ENCODE data around the gene UBL4A. TPM values are rescaled to one million over a fixed set of nuclear protein-coding genes. Genes with fewer than 3 reads are reported as not detected.

The UBL4A gene
- 195 and 203 TPM in 2 replicates for total RNA-seq (2014; rRNA removed; shearing (Covaris generic))

DNA sequence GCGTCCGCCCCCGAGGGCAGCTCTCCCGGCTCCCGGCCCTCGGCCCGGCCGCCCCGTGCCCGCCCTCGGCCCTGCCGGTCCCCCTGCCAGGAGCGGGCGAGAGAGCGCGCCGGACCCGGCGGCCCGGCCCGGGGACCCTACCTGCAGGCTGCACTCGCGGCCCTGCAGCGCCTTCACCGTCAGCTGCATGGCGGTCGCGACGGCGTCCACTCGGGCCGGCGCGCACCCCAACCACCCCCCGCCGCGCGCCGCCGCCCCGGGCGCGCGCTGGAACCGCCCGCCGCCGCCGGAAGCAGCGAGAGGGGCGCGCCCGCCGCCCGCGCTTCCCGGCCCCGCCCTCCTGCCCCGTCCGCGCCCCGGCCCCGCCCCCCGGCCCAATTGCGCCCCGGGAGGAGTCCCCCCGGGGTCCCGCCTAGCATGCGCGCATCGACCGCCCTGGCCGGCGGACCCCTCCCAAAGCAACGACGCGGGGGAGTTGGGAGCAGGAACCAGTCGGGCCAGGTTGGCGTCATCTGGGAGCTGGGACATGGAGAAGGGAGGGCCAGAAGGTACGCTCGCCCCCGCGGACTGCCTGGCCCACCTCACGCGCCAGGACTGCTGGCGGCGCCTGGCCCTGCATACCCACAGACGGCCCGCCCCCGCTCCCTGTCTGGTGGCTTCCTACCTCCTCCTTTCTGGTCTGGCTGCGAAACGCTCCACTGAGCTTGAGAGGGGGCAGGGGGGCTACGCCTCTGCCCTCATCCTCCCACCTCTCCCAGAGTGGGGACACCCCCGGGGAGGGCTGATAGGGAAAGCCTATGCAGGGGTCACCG, at the start of gene UBL4A:
Gene UBL4A (minus strand): TSS at position 220 of the 812 bp plus-strand sequence. CDS start 31 bp downstream, at position 189.
- peak; percentile 89 for DNase-seq (ENCODE audit: low spot score)

DNA sequence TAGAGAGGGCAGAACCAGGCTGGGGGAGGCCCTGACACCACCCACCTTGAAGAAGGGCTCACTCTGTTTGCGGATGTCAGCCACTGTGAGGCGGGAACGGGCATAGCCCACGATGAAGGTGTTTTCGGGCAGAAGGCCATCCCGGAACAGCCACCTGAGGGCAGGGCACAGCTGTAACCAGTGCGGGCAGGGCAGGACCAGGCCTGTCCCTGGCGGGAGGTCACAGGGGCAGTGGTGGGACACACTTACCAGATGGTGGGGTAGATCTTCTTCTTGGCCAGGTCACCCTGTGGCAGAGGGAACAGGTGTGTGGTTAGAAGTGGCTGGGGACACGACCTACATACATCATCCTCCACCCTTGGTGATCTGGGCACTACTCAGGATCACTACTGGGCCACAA, 49.5 kb upstream of the UBL4A start:
- no peak for DNase-seq (ENCODE audit: low spot score)

DNA sequence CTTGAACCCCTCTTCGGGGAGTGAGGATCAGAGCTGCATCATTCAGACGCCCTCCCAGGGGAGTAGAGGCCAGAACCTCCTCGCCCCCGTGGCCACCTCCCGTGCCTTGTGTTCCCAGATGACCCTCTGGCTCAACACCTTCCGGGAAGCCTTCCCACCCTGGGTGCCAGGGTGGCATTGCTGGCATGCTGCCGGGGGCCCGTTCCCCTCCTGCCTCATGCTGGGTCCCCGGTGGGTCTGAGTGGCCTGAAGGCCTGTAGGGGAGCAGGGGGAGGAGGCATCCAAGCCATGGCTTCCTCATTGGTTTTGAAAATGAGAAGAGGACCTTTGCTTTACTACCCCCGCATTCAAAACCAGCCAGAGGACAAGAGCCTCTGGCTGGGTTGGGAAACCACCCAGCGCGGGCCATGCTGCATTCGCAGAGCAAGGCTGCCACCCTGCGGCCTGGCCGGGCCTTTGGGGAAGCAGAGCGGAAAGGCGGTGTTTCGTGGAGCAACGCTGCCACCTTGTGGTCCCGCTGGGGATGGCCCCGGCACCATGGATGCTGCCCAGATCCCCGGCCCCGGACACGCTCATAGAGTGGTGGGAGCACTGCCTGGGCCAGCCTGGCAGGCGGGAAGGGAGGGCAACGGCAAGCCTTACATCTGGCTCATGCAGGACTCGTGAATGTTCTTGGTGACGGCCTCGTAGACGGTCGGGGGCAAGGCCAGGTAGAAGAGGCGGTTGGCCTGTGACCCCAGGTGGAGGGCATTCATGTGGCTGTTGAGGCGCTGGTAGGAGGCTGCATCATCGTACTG, 48.3 kb upstream of the UBL4A start:
- peak; percentile 96 for DNase-seq (ENCODE audit: low spot score)

DNA sequence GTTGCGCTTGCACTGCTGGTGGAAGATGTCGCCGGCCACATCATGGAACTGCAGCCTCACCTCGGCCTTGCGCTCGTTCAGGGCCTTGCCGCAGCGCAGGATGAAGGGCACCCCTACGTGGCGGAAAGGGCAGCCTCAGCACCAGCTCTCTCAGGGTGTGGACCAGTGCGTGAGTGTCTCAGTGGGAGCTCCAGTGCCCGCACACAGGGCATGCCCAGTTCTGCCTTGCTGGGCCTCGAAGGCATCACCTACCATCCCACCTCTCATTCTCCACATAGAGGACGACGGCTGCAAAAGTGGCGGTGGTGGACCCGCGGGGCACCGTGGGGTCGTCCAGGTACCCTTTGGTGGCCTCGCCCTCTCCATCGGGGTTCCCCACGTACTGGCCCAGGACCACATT, 46.3 kb upstream of the UBL4A start:
- DNase-seq (ENCODE audit: low spot score): no peak

DNA sequence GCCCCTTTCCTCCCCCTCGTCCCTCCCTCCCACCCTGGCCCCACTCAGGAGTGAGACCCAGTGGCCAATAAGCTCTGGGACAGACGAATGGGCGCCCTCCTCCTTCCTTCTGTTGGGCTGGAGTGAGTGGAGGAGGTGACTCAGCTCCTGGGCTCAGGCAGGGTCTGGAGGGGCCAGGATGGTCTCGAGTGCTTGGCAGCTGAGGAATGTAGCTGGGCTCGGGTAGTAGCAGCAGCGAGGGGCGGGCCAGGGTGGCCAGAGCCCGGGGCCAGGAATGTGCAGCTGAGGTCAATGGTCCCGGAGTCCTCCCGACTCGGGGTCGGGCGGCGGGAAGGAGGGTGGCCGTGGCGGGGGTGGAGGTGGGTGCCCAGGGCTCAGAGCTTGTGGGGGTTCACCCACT, 45.2 kb upstream of the UBL4A start:
- no peak for DNase-seq (ENCODE audit: low spot score)

DNA sequence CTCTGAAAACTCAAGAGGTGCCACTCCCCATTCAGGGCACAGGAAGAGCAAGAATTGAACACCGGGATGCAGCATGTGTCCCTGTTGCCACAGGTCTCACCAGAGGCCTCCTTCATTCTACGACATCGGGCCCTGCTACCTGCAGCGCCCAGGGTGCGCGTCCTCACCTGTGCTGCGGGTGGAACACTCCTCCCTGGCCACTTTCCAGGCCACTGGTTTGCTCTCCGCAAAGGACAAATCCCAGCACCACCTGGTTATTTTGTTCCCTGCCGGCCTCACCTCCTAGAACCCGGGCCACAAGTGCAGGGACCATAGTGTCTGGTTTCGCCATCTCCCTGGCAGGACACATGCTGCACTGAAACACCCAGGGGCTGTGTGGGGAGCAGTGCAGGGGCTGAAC, 43.9 kb upstream of the UBL4A start:
- no peak for DNase-seq (ENCODE audit: low spot score)

DNA sequence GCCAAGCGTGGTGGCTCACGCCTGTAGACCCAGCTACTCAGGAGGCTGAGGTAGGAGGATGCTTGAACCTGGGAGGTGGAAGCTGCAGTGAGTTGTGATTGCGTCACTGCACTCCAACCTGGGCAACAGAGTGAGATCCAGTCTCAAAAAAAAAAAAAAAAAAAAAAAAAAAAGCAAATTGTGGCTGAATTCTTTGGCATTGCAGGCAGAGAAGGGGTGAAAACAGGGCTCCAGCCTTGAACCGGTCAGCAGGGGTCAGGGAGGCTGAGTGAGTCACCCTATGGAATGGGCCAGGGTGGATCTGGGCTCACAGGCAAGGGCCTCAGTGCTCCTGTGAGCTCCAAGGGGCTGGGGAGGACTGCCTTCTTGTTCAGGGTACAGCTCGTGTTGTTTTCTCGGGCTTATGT, 42.8 kb upstream of the UBL4A start:
- no peak for DNase-seq (ENCODE audit: low spot score)

DNA sequence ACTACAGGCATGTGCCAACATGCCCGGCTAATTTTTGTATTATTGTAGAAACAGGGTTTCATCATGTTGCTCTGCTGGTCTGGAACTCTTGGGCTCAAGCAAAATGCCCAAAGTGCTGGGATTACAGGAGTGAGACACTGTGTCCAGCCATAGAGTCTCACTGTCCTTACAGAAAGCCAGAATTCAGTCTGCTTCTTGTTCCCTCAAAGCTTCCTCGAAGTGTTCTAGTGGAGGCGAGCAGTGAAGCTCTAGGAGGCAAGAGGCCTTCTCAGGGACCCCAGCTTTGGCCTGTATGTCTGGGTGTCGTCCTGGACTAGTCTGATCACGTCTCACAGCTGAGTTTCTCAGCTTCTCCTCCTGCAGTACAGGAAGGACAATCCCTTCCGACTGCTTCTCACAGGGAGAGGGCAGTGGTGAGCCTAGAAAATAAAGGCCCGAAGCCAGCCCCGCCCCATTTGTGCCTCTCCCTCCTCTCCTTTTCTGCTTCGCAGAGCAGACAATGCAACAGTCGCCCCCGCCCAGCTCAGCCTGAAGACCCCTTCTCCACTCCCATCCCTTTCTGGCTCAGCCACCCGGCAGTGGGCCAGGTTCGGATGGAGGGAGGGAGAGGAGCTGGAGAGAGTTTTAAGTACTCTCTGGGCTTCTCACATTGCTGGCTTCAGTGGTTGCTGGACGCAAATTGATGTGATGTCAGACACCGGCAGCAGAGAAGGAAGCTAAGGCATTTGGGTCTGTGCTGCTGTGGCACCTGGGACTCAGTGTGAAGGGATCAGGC, 40.7 kb upstream of the UBL4A start:
- DNase-seq (ENCODE audit: low spot score): peak; percentile 90

DNA sequence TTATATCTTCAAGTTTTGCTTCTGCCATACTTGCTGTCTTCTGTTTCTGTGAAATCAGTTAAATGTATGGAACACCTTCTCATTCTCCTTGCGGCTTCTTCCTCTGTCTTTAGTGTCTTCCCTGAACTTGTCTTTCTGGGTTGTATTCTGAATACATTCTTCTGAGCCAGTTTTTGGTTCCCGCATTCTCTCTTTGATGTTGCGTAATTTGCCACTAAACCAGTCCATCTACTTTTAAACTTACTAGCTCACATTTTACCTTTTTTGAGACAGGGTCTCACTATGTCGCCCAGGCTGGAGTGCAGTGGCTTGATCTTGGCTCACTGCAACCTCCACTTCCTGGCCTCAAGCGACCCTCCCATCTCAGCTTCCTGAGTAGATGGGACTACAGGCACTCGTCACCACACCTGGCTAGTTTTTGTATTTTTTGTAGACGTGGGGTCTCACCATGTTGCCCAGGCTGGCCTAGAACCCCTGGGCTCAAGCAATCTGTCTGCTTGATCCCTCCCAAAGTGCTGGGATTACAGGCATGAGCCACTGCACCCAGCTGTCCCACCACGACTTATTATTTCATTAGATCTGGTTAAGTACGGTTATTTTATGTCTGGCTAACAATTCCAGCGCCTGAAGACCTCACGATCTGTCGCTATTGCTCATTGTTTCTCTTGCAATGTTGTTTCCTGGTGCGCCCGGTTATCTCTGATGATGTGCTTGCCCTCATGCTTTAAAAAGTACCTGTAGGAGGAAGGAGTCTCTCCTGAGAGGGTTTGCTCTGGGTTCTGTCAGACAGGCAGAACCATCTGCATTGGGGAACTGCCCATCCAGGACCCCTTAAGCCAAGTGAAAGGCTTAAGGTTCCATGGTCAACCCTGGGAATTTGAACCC, 39.4 kb upstream of the UBL4A start:
- DNase-seq (ENCODE audit: low spot score): peak; percentile 29

DNA sequence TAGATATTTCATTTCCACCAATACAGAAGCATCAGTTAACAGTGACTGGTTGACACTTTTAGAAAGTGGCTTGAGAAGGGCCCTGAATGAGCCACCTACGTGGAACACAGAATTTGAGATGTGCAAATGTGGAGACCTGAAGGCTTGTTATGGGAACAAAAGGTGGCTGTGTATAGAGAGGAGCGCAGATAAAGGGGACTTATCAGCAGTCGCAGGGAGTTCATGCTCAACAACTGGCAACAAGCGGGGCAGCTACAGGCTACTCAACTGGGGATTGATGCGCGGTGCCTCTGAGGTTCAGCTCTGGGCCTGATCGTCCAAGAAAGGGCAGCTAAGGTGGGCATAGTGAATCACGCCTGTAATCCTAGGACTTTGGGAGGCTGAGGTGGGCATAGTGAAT, 33.0 kb upstream of the UBL4A start:
- no peak for DNase-seq (ENCODE audit: low spot score)

DNA sequence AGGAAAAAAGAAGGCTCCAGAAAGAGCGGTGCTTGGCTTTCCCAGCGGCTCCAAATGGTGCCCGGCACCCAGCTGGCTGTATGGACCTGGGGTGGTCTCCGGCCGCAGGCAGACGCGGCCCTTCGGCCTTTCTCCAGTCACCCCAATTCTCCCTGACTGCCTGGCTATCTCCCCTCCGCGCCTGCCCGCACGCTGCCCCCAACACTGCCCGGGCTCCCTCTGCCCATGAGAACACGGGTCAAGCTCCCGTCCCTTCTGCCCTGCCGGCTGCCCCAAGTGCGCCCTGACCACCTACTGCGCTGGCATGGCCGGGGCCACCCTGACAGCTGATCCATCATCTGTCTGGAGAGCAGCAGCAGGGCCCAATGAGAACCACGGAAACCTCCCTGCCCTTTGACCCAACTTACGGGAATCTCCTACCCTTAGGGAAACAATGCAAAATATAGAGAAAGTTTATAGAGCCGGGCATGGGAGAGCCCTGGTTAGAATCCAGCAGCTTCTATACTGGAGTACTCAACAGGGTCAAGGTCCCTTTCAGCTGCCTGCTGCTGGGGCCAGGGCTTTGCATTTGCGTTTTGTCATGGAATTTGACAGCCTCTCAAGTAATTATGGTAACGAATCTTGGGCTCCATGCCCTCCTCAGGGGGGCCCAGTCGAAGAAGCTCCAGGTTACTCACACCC, 30.8 kb upstream of the UBL4A start:
- DNase-seq (ENCODE audit: low spot score): no peak

DNA sequence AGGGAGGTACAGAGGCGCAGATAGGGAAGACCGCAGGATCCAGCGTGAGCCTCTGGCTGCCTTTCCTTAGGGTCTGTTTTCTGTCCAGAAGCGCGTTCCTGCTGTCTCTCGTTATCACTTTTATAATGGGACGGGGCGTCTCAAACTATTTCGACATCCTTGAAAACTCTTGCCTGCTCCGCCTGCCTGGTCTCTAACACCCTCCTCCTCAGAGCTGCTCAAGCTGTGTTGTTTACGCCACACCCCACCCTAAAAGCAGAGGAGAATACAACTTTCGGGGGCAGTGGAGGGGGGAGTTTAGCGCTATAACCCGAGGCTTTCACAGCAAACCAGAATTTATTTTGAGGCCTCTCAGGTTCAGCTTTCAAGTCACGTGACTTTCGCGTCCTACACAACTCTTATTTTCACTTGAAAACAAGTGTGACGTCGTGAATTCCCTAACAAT, 30.3 kb upstream of the UBL4A start:
- DNase-seq (ENCODE audit: low spot score): peak; percentile 36

DNA sequence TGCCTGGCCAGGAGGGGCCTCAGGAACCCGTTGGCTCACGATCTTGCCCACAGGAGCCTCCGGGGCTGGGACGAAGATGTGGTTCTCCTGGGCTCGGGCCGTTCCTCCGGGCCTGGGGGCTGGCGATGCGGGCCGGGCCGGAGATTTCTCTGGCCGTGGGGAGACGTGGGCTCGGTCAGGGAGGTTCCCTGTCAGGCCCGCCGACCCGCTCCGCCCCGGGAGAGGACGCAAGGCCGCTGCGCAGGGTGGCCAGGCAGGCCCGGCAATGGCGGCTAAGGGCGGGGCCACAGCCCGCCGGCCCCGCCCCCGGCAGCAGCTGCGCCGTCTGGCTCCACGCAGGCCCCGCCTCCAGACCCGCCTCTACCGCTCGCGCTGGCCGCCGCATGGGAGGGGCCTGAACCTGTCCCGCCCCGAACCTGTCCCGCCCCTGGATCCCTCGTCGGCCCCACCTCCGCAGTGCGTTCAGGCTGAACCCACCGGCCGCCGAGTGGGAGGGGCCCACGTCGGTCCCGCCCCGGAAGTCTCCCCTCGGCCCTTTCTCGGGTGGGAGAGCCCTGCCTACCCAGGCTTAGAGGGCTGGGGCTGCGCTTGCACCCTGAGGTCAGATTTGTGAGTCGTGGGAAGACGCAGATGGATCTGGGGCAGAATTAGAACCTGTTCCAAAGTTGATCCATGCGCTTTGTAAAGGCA, 29.7 kb upstream of the UBL4A start, which contains the start of gene FAM3A:
Gene FAM3A (minus strand): TSS at position 267 of the 690 bp plus-strand sequence. CDS start 460 bp downstream, outside the sequence.
- peak; percentile 96 for DNase-seq (ENCODE audit: low spot score)

DNA sequence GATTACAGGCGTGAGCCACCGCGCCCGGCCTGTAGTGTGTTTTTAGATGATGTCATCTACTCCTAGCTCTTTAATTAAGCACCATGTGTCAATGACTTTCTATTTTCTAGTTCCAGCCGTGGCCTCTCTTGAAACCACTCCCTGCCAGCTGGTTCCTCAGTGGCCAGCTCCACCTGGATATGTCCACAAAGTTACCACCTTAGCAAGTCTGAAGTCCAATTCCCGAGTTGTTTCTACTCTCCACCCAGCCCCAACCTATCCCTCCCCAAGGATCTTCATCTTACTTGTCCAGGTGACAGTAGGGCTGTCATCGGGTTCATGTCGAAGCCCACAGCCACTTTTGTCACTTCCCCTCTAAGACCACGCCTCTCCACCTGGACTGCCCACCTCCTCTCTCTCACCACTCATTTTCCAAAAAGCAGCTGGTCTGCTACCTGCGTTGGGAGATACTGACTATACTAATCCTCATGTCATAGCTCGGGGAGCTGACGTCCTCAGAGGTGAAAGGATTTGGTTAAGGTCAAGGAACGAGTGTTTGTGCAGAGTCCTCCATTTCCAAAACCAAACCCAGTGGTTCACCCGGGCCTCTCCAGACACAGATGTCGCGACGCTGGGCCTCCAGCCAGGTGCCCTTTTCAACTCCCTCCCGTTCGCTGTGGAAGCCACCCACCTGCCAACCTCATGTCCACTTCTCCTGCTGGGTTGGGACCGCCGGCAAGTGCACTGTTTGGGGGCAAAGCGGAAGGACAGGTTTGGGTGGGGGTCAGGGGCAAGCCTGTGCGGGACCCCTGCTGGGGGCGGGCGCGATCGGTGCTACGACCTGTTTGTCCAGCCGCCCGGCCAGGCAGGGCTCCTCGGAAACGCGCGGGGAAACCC, 28.9 kb upstream of the UBL4A start:
- DNase-seq (ENCODE audit: low spot score): peak; percentile 67

DNA sequence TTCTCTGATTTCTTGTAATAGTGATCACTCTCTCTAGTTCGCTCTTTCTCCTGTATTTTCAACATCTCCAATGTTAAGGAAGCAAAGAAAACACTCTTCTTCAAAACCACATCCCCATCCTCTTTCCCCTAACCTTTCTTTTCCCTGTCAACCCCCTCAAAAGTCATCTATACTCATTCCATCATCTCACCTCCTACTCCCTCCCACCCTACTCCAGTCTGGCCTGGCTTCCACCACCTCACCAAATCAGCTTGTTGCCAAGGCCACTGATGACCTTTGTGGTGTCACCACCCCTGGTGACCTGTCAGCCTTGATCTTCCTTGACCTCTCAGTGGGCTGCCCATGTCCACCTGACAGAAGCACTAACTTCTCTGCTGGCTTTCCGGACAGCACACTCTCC, 27.3 kb upstream of the UBL4A start:
- DNase-seq (ENCODE audit: low spot score): no peak

DNA sequence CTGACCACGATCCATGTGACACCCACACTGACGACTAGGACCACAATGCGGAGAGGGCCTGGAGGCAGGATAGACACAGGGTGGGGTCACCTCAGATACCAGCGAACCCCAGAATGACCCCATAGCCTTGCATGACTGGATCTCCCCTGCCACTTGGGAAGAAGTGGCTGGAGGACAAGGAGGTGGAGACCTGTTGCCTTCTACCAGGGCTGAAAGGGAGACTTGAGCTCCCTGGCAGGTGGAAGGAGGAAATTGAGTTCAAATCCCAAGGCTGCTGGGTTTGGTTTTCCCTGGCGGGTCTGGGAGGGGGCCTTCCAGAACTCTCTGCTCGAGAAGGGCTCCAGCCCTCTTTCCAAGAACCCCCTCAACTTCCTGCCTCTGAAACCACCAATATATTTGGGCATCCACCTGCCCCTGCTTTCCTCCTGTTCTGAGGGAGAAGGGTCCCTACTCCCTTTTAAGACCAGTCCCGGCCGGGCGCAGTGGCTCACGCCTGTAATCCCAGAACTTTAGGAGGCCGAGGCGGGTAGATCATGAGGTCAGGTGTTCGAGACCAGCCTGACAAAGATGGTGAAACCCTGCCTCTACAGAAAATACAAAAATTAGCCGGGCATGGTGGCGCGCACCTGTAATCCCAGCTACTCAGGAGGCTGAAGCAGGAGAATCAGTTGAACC, 26.6 kb upstream of the UBL4A start:
- DNase-seq (ENCODE audit: low spot score): no peak

DNA sequence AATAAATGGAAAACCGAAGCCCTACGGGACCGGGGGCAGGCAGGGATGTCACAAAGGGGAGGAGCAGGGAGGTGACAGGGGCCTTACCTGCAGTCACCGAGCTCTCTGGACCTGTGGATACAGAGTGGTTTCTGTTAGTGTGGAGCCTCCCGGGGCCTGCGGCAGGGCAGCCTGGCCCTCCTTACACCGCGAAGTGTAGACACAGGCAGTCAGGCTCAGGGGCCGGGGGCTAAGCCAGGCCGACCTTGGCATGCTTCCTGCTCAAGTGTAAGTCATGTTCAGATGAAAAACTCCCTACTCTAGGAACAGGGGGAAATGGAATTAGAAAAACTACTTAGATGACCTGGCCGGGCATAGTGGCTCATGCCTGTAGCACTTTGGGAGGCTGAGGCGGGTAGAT, 25.3 kb upstream of the UBL4A start:
- no peak for DNase-seq (ENCODE audit: low spot score)

DNA sequence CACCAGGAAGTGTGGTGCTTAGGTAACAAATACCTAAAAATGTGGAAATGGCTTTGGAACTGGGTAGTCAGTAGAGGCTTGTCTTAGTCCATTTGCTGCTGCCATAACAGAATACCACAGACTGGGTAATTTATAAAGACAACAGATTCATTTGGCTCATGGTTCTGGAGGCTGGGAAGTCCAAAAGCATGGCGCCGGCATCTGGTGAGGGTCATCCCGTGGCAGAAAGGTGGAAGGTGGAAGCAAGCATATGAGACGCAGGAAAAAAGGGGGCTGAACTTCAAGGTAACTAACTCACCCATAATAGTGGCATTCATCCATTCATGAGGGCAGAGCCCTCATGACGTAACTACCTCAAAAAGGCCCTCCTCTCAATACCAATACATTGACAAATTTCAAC, 23.0 kb upstream of the UBL4A start:
- DNase-seq (ENCODE audit: low spot score): no peak

All from HT-29 (cell line).